Islet of Langerhans (tissue), 1 donor: Measurements from ENCODE around the gene CHADL.

Source experiments
- FAIRE-seq: peaks from one replicate; lab custom pipeline; 2011; peaks lifted over from hg19 to GRCh38; lab: Jason Lieb, UNC

CHADL gene

GRCh38 chr22:41229730-41230400, 10.9 kb downstream of the CHADL start:
- FAIRE-seq, result no peak

GRCh38 chr22:41229215-41229614, 11.5 kb downstream of the CHADL start:
- no peak for FAIRE-seq

- FAIRE-seq, result no peak
Observed at GRCh38 chr22:41226723-41227655, 13.7 kb downstream of the CHADL start.

GRCh38 chr22:41223535-41223934, 17.2 kb downstream of the CHADL start:
- no peak for FAIRE-seq

- FAIRE-seq, result no peak
Observed at GRCh38 chr22:41222846-41223507, 17.8 kb downstream of the CHADL start.

GRCh38 chr22:41217553-41218157, 23.1 kb downstream of the CHADL start:
- FAIRE-seq, result no peak

- FAIRE-seq, result no peak
Observed at GRCh38 chr22:41216984-41217383, 23.7 kb downstream of the CHADL start.

- FAIRE-seq, result no peak
Observed at GRCh38 chr22:41215926-41216325, 24.8 kb downstream of the CHADL start.

GRCh38 chr22:41215409-41215808, 25.3 kb downstream of the CHADL start:
- no peak for FAIRE-seq

GRCh38 chr22:41206719-41207118, 34.0 kb downstream of the CHADL start:
- peak; percentile 5 for FAIRE-seq

- peak; percentile 94 for FAIRE-seq
Observed at GRCh38 chr22:41204992-41205900, 35.5 kb downstream of the CHADL start, which contains the start of gene L3MBTL2. Gene L3MBTL2, plus strand, starts transcription at chr22:41205312. Its CDS starts 51 bp downstream, at chr22:41205363.

GRCh38 chr22:41204066-41204465, 36.7 kb downstream of the CHADL start:
- FAIRE-seq, result no peak

GRCh38 chr22:41203118-41203517, 37.6 kb downstream of the CHADL start:
- no peak for FAIRE-seq

GRCh38 chr22:41201141-41201540, 39.6 kb downstream of the CHADL start:
- FAIRE-seq, result no peak

- no peak for FAIRE-seq
Observed at GRCh38 chr22:41198027-41198580, 42.6 kb downstream of the CHADL start.

GRCh38 chr22:41197038-41197972, 43.4 kb downstream of the CHADL start:
- no peak for FAIRE-seq

GRCh38 chr22:41193829-41194228, 46.9 kb downstream of the CHADL start:
- no peak for FAIRE-seq

- FAIRE-seq, result no peak
Observed at GRCh38 chr22:41191467-41191866, 49.3 kb downstream of the CHADL start.

- FAIRE-seq, result no peak
Observed at GRCh38 chr22:41184679-41185078, 56.1 kb downstream of the CHADL start.
